HG02884 (cell line): ENCODE measurements around the gene ZNF598.

Experiments
- ATAC-seq: cut with Tn5 transposase; IDR thresholded peaks from one replicate; pipeline ENCODE4 v1.9.1; 2021; ENCODE audit warnings: mild to moderate bottlenecking, moderate library complexity; ENCODE audit not compliant: unreplicated experiment

ZNF598 gene

DNA sequence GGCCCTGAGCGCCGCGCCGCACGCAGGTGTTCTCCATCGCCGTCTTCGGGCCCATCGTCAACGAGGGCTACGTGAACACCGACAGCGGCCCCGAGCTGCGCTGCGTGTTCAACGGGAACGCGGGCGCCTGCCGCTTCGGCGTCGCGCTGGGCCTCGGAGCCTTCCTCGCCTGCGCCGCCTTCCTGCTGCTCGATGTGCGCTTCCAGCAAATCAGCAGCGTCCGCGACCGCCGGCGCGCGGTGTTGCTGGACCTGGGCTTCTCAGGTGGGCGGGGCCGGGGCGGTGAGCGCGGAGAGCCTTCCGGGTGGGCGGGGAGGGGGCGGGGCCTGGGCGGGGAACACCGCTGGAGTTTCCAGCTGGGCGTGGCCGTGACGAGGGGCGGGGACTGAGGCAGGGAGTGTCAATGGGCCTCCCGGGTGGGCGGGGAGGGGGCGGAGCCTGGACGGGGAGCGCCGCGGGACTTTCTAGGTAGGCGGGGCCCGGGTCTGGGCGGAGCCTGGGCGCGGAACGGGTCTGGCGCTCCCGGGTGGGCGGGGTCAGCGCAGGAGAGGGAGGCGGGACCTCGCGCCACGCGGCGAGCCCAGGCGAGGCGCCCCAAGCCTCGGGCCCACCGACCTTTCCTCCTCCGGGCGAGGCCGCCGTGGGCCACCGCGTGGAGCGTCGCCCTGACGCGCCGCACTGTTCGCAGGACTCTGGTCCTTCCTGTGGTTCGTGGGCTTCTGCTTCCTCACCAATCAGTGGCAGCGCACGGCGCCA lies 17.5 kb downstream of the ZNF598 start:
- peak; percentile 41 for ATAC-seq

DNA sequence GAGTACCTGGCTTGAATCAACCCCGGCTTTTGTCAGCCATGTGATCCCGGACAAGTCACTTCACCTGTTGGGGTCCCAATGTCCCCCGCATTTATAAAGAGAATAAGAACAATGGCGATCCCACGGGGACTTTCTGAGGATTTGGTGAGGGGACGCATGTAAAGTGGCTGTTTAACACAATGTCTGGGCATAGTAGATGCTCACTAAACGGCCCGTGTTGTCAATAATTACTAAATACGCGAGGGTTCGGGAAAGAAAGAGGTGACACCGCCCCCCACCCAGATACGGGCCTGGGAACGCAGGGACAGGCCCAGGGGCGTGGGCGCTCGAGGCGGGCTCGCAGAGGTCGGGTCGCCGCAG lies 18.1 kb downstream of the ZNF598 start:
- peak; percentile 11 for ATAC-seq

DNA sequence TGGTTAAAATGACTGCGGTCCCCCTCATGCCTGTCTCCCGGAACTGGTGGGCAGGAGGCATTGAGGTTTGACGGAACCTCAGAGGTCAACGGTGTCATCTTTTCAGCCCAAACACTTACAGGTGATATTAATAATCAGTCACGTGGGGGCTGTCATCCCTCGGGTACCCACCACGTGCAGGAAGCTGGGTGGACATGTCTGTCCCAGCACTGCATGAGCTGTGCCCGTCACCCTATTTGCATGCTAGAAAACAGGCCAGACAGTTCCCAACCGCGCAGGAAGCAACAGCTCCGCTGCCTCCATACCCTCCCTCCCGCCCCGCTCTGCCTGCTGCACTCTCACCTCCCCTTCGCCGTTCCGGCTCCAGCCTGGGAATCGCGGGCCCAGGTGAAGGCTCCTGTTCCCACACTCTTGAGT lies 18.5 kb downstream of the ZNF598 start:
- no peak for ATAC-seq

DNA sequence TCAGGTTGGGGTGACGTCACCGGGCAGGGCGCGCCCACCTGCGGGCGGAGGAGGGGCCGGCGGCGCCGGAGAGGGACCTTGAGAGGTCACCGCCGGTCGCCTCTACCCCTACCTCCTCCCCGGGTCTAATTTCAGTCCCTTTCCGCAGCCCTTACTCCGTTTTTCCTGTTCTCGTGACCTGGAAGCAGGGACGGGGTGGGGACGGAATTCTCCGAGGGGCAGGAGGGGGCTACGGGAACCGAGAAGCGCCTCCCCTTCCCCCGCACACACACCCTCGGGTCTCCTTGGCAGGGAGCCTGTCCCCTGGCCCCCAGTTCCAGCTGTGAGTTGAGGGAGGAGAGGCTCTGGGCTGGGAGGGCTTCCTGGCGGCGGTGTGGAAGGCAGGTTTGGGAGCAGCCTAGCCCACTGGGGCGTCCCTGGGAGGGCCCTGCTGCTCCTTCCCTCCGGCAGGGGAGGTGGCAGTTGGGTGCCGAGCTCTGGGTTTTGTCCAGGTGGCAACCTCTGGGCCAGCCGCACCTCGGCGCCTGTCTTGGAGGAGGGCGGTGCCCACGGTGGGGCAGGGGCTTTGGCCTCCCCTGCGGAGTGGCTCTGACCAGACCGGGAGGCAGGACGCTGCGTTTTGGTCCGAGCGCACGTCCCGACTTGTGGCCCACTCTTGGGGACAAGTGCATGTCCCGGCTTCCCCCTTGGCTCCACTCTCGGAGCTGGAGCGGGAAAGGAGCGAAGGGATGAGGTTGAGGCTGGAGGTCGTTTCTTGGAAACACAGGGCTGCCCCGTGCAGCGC lies 19.1 kb downstream of the ZNF598 start:
- ATAC-seq, result no peak

GRCh38 chr16:1990101-1990350 lies 19.6 kb downstream of the ZNF598 start:
- ATAC-seq, result no peak

- ATAC-seq, result no peak
These were observed 20.2 kb downstream of the ZNF598 start, which contains the start of gene SYNGR3 for GRCh38 chr16:1989209-1990100. TSS of gene SYNGR3 (plus strand) at chr16:1989970. CDS start at chr16:1990103, 133 bp downstream.

DNA sequence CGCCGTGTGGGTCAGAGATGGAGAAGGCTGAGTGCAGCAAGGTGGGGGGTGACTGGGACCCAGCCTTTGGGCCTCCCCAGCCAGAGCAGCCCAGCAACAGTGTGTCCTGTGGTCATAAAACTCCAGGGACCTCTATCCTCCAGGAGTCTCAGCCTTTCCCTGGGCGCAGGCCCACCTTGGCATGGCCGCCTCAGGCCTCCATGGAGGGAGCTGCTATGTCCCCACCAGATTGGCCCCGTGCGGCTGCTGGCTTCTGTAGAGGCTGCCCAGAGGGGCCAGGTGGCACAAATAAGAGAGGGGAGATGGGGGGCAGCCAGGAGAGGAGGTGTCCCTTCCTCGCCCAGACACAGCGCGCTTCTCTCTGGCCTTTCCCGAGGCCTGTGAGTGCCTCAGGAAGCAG lies 22.4 kb downstream of the ZNF598 start:
- ATAC-seq, result no peak

DNA sequence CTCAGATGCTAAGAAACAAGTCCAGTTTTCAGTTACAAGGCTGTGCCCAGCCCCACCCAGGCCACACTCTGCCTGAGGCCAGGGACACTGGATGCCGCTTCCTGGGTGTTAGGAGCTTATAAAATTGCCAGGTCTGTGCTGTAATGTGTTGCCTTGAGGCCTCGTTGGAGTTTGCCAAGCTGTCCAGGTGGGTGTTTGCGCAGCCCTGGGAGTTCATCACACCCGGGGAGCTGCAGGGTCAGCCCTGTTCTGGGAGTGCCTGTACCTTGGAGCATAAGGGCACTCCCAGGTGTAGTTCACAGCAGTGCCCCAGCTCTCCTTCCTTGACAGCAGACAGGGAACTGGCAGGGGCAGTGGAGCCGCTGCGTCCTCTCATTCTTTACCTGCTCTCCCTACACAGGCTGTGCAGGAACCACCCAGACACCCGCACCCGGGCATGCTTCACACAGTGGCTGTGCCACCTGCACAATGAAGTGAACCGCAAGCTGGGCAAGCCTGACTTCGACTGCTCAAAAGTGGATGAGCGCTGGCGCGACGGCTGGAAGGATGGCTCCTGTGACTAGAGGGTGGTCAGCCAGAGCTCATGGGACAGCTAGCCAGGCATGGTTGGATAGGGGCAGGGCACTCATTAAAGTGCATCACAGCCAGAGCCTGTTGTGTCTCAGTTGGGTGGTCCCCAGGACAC lies 24.0 kb downstream of the ZNF598 start:
- ATAC-seq, result no peak

DNA sequence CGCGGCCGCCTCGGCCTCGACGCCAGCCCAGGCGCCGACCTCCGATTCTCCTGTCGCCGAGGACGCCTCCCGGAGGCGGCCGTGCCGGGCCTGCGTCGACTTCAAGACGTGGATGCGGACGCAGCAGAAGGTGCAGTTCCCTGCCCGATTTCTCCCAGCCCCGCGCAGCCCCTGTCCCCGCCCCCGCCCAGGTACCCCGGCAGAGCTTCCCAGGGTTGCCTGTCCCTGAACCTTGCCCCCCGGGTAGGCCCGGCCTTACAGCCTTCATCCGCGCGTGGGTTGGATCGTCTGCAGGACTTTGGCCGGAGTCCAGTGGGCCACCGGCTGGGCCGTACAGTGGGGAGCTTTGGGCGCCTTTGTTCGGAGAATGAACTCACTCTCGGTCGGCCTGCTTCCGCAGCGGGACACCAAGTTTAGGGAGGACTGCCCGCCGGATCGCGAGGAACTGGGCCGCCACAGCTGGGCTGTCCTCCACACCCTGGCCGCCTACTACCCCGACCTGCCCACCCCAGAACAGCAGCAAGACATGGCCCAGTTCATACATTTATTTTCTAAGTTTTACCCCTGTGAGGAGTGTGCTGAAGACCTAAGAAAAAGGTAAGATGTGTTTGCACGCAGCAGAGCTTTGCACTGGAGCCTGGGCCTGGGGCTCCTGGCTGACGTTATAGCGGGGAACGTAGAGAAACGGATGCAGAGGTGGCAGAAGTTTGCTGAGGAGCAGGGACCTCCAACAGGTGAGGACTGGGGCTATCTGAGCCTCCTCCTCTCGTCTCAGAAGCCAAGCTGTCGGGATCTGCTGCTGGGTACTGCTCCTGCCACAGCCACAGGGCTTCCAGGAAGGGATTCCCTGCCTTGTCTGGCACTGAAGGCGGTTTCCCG lies 25.0 kb downstream of the ZNF598 start:
- peak; percentile 16 for ATAC-seq

DNA sequence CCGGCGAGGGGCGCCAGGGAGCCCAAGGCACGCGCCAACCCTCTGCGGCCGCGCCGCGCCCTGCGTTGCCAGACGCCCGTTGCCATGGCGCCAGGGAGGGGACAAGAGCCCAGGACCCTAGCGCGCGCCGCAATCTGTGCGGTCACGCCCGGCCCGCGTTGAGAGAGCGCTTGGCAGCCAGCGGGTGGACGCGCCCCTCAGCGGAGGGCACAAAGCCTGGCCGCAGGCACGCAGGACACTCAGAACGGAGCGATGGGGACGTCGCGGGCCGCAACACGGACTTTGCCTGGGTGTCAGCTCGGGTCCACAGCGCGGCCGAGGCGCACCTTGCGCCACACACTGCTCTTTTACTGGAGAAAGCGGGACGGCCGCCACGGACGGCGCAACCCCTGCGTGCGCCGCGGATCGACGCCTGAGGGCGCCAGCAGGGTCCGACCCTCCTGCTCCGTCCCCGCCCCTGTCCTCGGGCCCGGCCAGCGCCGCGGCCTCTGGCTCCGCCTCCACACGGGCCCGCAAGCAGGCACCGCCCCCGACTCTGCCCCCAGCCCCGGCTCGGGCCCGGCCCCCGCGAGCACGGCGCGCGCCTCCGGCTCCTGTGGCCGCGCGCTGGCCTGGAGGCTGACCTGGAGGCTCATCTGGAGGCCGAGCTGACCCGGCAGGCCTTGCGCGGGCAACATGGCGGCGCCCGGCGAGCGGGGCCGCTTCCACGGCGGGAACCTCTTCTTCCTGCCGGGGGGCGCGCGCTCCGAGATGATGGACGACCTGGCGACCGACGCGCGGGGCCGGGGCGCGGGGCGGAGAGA lies 25.9 kb downstream of the ZNF598 start, which contains the start of gene GFER:
Gene GFER, plus strand, starts transcription at position 650 of the 803 bp plus-strand sequence. Its CDS starts 26 bp downstream, at position 676.
- ATAC-seq, result peak; percentile 69

DNA sequence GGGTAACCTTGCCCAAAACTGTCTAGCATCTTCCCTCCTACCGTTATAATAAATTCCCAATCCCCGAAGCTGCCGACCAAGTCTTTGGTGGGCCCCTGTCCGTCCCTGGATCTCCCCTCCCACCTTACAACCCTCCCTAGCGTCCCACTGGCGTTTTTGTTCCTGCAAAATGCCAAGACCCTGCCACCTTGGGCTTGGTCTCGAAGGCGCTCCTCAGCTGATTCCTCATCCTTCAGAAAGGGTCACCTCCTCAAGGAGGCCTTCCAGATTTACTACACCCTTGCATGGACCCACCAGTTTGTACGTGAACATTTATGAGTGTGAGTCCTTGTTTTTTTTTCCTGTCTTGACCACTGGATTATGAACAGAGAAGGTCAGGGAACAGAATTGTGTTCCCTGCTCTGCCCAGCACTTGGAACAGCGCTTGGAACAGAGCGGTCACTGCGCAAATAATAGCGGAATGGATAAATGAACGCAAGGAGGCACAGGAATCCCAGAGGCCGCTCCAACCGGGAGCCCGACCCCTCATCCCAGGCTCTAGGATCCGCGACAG lies 26.6 kb downstream of the ZNF598 start:
- no peak for ATAC-seq

GRCh38 chr16:1982013-1982433 lies 27.6 kb downstream of the ZNF598 start:
- ATAC-seq, result no peak

DNA sequence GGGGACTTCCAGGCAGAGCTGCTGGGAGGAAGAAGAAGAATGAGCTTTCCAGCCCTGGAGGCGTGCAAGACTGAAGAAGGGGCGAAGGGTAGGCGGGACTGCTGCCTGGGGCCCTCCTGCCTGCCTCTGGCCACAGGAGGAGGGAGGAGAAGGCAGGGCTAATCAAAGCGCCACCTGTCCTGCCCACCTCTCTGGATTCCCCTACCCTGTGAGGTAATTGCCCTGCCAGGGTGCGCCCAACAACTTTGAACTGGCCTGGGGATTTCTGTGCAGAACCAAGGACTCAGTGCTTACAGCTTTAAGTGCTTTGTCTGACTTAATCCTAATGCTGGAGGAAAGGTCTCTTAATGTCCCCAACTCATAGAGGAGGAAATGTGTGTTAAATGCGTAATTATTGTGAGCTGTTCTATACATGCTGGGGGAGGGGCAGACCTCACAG lies 28.2 kb downstream of the ZNF598 start, which contains the start of gene NOXO1:
Gene NOXO1, minus strand, starts transcription at position 72 of the 439 bp plus-strand sequence. CDS start 290 bp downstream, outside the sequence.
- ATAC-seq, result no peak

GRCh38 chr16:1980770-1981087 lies 28.9 kb downstream of the ZNF598 start:
- ATAC-seq, result no peak

DNA sequence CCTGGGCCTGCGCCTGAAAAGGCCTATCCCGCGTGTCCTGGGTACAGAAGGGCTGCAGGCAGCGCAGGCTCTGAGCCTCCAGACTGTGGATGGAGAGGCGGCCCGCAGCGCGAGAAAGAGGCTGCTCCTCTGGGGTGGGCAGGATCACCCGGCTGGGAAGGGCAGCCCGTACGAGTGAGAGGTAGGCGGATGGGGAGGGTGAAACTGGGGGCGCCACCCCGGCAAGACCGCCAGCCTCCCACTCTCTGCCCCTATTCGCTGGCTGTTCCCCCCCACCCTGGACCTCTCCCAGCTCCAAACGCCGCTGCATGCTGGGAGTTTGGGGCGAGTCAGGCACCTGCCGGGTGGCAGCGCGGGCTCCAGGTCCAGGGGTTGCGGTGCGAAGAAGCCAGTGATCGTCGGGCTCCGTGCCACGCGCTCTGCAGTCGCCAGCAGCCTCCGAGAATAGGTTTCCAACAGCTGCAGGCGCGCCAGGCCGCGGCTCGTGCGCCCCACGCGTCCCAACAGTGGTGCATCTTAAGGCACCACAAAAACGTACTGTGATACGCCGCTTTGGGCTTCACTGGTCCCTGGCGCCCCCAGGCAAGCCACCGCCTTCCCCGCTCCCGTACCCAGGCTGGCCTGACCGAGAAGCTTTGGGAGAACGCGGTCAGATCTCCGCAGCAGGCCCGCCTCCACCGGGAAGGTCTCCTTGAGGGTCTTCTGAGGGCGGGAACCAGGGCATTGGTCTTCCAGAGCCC lies 29.4 kb downstream of the ZNF598 start:
- no peak for ATAC-seq

DNA sequence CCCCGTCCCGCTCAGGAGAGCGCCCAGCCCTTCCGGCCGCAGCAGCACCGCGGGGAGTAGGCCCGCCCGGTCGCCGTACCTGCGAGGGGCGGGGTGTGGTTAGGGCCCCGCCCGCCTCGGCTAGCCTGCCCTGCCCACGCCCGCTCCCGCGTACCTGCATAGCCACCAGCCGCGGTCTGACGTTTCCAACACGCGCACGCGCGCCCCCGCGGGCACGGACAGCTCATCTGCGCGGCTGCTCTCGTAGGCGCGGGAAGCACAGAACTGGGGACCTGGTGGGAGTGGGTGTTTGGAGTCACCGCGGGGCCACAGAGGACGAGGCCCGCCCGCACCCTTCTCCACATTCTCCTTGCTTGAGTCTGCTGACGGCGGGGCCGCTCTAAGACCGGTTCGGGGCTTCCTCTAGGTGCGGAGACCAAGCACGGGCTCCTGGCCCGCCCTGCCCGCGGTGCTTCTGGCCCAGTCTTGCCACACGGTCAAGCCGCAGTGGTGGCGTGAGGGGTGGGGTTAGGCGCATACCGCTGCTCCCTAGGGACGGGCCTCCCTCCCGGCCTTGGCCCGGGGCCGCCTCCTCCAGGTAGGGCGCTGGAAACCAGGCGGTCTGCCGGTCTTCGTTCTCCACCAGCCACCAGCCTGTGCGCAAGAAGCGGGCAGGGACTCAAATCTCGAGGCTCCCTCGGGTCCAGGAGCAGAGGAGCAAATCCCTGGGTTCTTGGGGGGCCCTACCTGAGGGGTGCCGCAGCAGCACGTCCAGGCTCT lies 30.2 kb downstream of the ZNF598 start:
- ATAC-seq, result no peak

DNA sequence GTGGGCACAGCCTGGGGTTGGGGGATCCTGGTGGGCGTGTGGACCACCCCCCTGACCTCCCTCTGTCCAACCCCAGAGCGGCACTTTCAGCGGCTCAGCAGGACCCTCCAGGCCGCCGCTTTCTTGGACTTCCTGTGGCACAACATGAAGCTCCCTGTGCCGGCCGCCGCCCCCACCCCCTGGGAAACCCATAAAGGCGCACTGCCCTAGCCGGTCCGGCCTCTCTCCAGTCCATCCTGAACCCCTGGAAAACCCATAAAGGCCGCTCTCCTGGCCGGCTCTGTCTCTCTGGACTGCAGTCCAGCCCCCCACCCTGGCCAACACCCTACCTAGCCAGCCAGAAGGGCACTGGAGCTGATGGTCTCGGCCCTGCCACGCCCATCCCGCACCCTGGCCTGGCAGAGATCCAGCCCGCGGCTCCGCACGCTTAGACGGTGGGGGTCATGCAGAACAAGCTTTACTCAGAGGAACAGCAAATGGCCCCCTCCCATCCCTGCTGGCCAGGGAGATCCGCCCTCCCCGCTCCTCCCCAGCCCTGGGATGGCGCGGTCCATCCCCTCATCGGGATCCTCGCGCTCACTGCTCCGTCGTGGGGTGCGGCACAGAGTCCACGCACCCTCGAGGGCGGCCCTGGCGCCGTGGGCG lies 31.0 kb downstream of the ZNF598 start:
- ATAC-seq, result no peak
